Measurements from ENCODE around the gene TTC39B. TPM values are rescaled to one million over a fixed set of nuclear protein-coding genes. Genes with fewer than 3 reads are reported as not detected.

Gene TTC39B
- total RNA-seq, 1 donor from 2014 or later, result 7.3 TPM

GRCh38 chr9:15121630-15122029 is 185.4 kb downstream of the TTC39B start:
- DNase-seq, result no peak

GRCh38 chr9:15116130-15116580 is 190.9 kb downstream of the TTC39B start:
- DNase-seq, result no peak

- no peak for DNase-seq
These were observed 191.3 kb downstream of the TTC39B start for GRCh38 chr9:15115702-15116101.

DNA sequence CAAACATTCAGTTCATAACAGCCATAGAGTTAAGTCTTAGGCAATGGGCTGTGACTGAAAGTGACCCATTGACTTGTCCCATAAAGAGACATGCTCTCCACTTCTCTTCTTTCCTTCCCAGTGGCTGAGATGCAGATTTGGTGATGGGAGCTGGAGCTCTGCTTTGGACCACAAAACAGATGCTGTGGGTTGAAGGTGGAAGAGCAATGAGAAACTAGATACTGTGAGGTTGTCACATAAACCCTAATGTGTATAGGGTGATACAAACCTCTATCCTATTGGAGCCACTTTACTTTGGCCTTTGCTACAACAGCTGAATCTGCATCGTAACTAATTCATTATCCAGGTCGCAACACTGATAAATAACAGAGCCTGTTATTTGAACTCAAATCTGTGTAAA is 192.0 kb downstream of the TTC39B start:
- no peak for DNase-seq

Other genes starting within 250 kb of the TTC39B start
- gene SNAPC3, start 115.7 kb upstream of the TTC39B start, total RNA-seq, result 45.3 and 47.0 TPM in 2 replicates
- 55.8 and 67.7 TPM in 2 replicates for gene PSIP1, start 203.8 kb upstream of the TTC39B start, total RNA-seq
- gene CCDC171, start 245.8 kb upstream of the TTC39B start, total RNA-seq, result 0.68 and 0.98 TPM in 2 replicates

All from dermis blood vessel endothelial cell (primary cell).